ENCODE data around the gene PLD3.
"Not testable (repeated sequence)": the region's sequence is repeated elsewhere in the genome, so short reads cannot be mapped to it uniquely, and the experiment has no call there.

Gene PLD3

GRCh38 chr19:40333083-40333482 lies 15.4 kb upstream of the PLD3 start:
- not testable (repeated sequence) for DNase-seq

- no peak for DNase-seq
Measured at GRCh38 chr19:40335101-40335500, 13.4 kb upstream of the PLD3 start.

- DNase-seq: no peak
Measured at GRCh38 chr19:40335855-40336600, 12.5 kb upstream of the PLD3 start.

GRCh38 chr19:40336601-40336900 lies 11.9 kb upstream of the PLD3 start:
- no peak for DNase-seq

GRCh38 chr19:40337107-40337506 lies 11.4 kb upstream of the PLD3 start:
- no peak for DNase-seq

- no peak for DNase-seq
Measured at GRCh38 chr19:40337594-40337993, 10.9 kb upstream of the PLD3 start.

GRCh38 chr19:40339018-40339728 lies 9.3 kb upstream of the PLD3 start:
- no peak for DNase-seq

- no peak for DNase-seq
Measured at GRCh38 chr19:40341601-40342482, 6.7 kb upstream of the PLD3 start.

- no peak for DNase-seq
Measured at GRCh38 chr19:40342644-40343311, 5.7 kb upstream of the PLD3 start.

GRCh38 chr19:40344422-40344821 lies 4.1 kb upstream of the PLD3 start:
- DNase-seq: no peak

GRCh38 chr19:40348961-40349507 lies 539 bp downstream of the PLD3 start:
- peak; percentile 59 for DNase-seq

- no peak for DNase-seq
Measured at GRCh38 chr19:40355975-40356680, 7.6 kb downstream of the PLD3 start.

- DNase-seq: no peak
Measured at GRCh38 chr19:40356681-40357595, 8.4 kb downstream of the PLD3 start.

- DNase-seq: no peak
Measured at GRCh38 chr19:40357640-40358039, 9.1 kb downstream of the PLD3 start.

- no peak for DNase-seq
Measured at GRCh38 chr19:40358773-40359172, 10.3 kb downstream of the PLD3 start.

- no peak for DNase-seq
Measured at GRCh38 chr19:40360020-40360707, 11.7 kb downstream of the PLD3 start.

- no peak for DNase-seq
Measured at GRCh38 chr19:40360708-40361241, 12.3 kb downstream of the PLD3 start.

- no peak for DNase-seq
Measured at GRCh38 chr19:40362160-40362559, 13.7 kb downstream of the PLD3 start.

GRCh38 chr19:40363069-40363468 lies 14.6 kb downstream of the PLD3 start:
- no peak for DNase-seq

- no peak for DNase-seq
Measured at GRCh38 chr19:40365010-40365409, 16.5 kb downstream of the PLD3 start.
